A549 (cell line): Measurements from ENCODE around the gene CRTC3. TPM values are rescaled to one million over a fixed set of nuclear protein-coding genes. Genes with fewer than 3 reads are reported as not detected.

Source experiments
- ATAC-seq, 2 experiments: fragments of 200-7000 bp in 1 of 2; fragments of >200 bp in 1 of 2; cut with Nextera tagmentation in 1 of 2; cut with Tn5 transposase in 1 of 2; 3 replicates each; pipeline versions ENCODE4 v1.8.0 to v1.9.1; 2018 to 2020; ENCODE audit warnings: mild to moderate bottlenecking in 1 of 2, moderate library complexity in 1 of 2
- CTCF ChIA-PET: fragments of 300-600 bp; sonication (Branson Sonifier 250); formaldehyde crosslinking; extraction: SDS; loops from one replicate; lab custom pipeline; 2021; ENCODE audit warnings: antibody characterized with exemption, inconsistent platforms; lab: Yijun Ruan, JAX
- POLR2A ChIA-PET: fragments of 350-600 bp; formaldehyde crosslinking; extraction: SDS; loops from one replicate; lab custom pipeline; 2021; ENCODE audit warnings: antibody characterized with exemption, inconsistent platforms; lab: Yijun Ruan, JAX
- DNase-seq, 2 experiments: peaks; one replicate each; pipeline versions ENCODE4 v3.0.0 to v3.0.0-alpha.2; 2011 to 2016; ENCODE audit warnings: low read depth in 1 of 2, low spot score in 1 of 2
- FAIRE-seq: peaks from 2 replicates; lab custom pipeline; 2011; peaks lifted over from hg19 to GRCh38; lab: Jason Lieb, UNC
- H3K27ac ChIP-seq, 2 experiments: fragments of >200 bp; sonication (Bioruptor Twin); formaldehyde crosslinking; 3 replicates each; pipeline ENCODE4 v1.5.1; 2016 to 2017
- H3K4me1 ChIP-seq: fragments of >200 bp; sonication (Bioruptor Twin); formaldehyde crosslinking; 3 replicates; pipeline ENCODE4 v1.6.1; 2016
- H3K4me2 ChIP-seq: fragments of >200 bp; sonication (Bioruptor Twin); formaldehyde crosslinking; 3 replicates; pipeline ENCODE4 v1.6.1; 2016
- H3K4me3 ChIP-seq: fragments of >200 bp; sonication (Bioruptor Twin); formaldehyde crosslinking; 3 replicates; pipeline ENCODE4 v1.5.1; 2016
- H3K9me3 ChIP-seq: fragments of >200 bp; sonication (Bioruptor Twin); formaldehyde crosslinking; 3 replicates; pipeline ENCODE4 v1.6.1; 2016
- BHLHE40 ChIP-seq: IDR thresholded peaks from 2 replicates; pipeline ENCODE4 v1.6.1; 2012; ENCODE audit warnings: low read depth, low read length, inconsistent platforms
- CBX2 ChIP-seq: fragments of 200-600 bp; sonication (generic); IDR thresholded peaks from 2 replicates; pipeline ENCODE4 v1.6.1; 2016; ENCODE audit warnings: low read depth, mild to moderate bottlenecking, borderline replicate concordance
- CHD4 ChIP-seq: fragments of 200-600 bp; sonication (generic); IDR thresholded peaks from 2 replicates; pipeline ENCODE4 v1.6.1; 2016; ENCODE audit warnings: antibody characterized with exemption, mild to moderate bottlenecking, borderline replicate concordance
- ELK1 ChIP-seq: fragments of 150-350 bp; IDR thresholded peaks from 2 replicates; pipeline ENCODE4 v1.6.1; 2014; ENCODE audit warnings: low read depth, mild to moderate bottlenecking, low read length
- FOXS1 ChIP-seq: fragments of 250-450 bp; sonication (Bioruptor Pico); IDR thresholded peaks from 2 replicates; pipeline ENCODE4 v1.5.0; 2020; ENCODE audit warnings: mild to moderate bottlenecking, moderate library complexity
- HES2 ChIP-seq: fragments of >200 bp; sonication (Bioruptor Twin); formaldehyde crosslinking; IDR thresholded peaks from 2 replicates; pipeline ENCODE4 v1.6.1; 2016
- KDM1A ChIP-seq: fragments of 200-600 bp; sonication (generic); IDR thresholded peaks from 2 replicates; pipeline ENCODE4 v1.6.1; 2016; ENCODE audit warnings: low read depth, mild to moderate bottlenecking
- MAX ChIP-seq: IDR thresholded peaks from 2 replicates; pipeline ENCODE4 v1.6.1; 2012
- MAZ ChIP-seq: fragments of 150-350 bp; IDR thresholded peaks from 2 replicates; pipeline ENCODE4 v1.6.1; 2014; ENCODE audit warnings: antibody characterized with exemption, low read depth, low read length, borderline replicate concordance
- NPAS2 ChIP-seq: fragments of 250-450 bp; sonication (Bioruptor Pico); IDR thresholded peaks from 2 replicates; pipeline ENCODE4 v1.8.0; 2022; ENCODE audit warnings: mild to moderate bottlenecking, moderate library complexity, borderline replicate concordance
- NR3C1 ChIP-seq: fragments of >200 bp; sonication (Bioruptor Twin); formaldehyde crosslinking; IDR thresholded peaks from 3 replicates; pipeline ENCODE4 v1.6.1; 2017
- POLR2AphosphoS2 ChIP-seq: conservative IDR thresholded peaks from 2 replicates; pipeline ENCODE4 v1.6.1; 2012; ENCODE audit warnings: low read length, improper control_type of control experiment, inconsistent platforms
- RARB ChIP-seq: fragments of 250-450 bp; sonication (Bioruptor Pico); IDR thresholded peaks from 2 replicates; pipeline ENCODE4 v1.8.0; 2021; ENCODE audit warnings: mild to moderate bottlenecking, moderate library complexity
- RCOR1 ChIP-seq: fragments of 150-350 bp; IDR thresholded peaks from 2 replicates; pipeline ENCODE4 v1.6.1; 2014; ENCODE audit warnings: antibody characterized with exemption, low read length, low read depth
- RFX5 ChIP-seq: fragments of 450-650 bp; IDR thresholded peaks from 2 replicates; pipeline ENCODE4 v1.7.1; 2014; ENCODE audit warnings: antibody characterized with exemption, mild to moderate bottlenecking, moderate library complexity
- WGBS: methylation state at CpG from one replicate; pipeline ENCODE4 v1.1.6; 2017; ENCODE audit errors: missing lambda C conversion rate; 5-methylcytosine and 5-hydroxymethylcytosine counted together
- polyA plus RNA-seq, 4 experiments: library from polyadenylated mRNA; depleted of rRNA in 3 of 4; stranded (reverse); fragments of >200 nt; fragmentation: RNase III in 1 of 4; extraction: RNeasy Plus Mini Kit Qiagen cat#74134 plus additional on column Dnase treatment in 1 of 4; gene quantifications; 2 replicates in 3 of 4; 3 replicates in 1 of 4; pipeline ENCODE4 v1.2.3, GENCODE V29; 2011 to 2017

CRTC3 gene
- polyA plus RNA-seq, 2 of the 4 experiments (the other 2 are of a cell fraction) = 17.5 to 30.5 TPM

GRCh38 chr15:90581771-90582352, 52.1 kb downstream of the CRTC3 start:
- no peak for DNase-seq
- 95% methylated on average over 6 of the region's 6 CpGs for WGBS
- POLR2A ChIA-PET = no interaction called here
- no peak for TF ChIP-seq HES2
- no peak for TF ChIP-seq MAZ
- no peak for TF ChIP-seq BHLHE40
- TF ChIP-seq ELK1 = no peak
- TF ChIP-seq MAX = no peak
- TF ChIP-seq NR3C1 = no peak
- TF ChIP-seq FOXS1 (CRISPR knock-in tag) = no peak
- TF ChIP-seq, all 56 proteins: peak for 0
- ATAC-seq (peak in 1 of 2 experiments; percentile 37; a peak in 1 of 6 replicates), FAIRE-seq (no peak)
- Histone ChIP-seq H3K27ac (no peak overlapping the region), H3K4me1 (peaks cover 13% of the 10 kb centered on the region; the same call in 2 of the 3 replicates), H3K4me3 (no peak overlapping the region), H3K4me2 (no peak overlapping the region), H3K9me3 (no peaks in the 10 kb centered on the region)
- CTCF ChIA-PET = interaction anchor here (1.4 kb wide), 1 partner anchor 25 kb away, joined by 3 read pairs; no protein-coding TSS in a partner anchor

- POLR2A ChIA-PET = no interaction called here
These were observed 52.8 kb downstream of the CRTC3 start for GRCh38 chr15:90582553-90582952.

GRCh38 chr15:90583471-90584252, 53.9 kb downstream of the CRTC3 start:
- TF ChIP-seq CBX2 (no peak), CHD4 (no peak), RFX5 (no peak), MAZ (no peak)
- no peak overlapping the region for H3K27ac ChIP-seq
- DNase-seq (no peak), FAIRE-seq (no peak), ATAC-seq (no peak)
- H3K4me1 ChIP-seq = peaks cover 13% of the 10 kb centered on the region; the same call in 2 of the 3 replicates
- ChIA-PET CTCF (interaction anchor here (0.6 to 1.9 kb wide), 4 partner anchors 13 to 350 kb away, joined by 3 to 6 read pairs (median 4); partner anchors contain the start of gene MAN2A2), POLR2A (interaction anchor here (0.6 kb wide), 1 partner anchor 53 kb away, joined by 3 read pairs; no protein-coding TSS in a partner anchor)
- H3K4me2 ChIP-seq = no peak overlapping the region
- H3K4me3 ChIP-seq = no peak overlapping the region
- WGBS = 81% methylated on average over 5 of the region's 5 CpGs
- H3K9me3 ChIP-seq = no peaks in the 10 kb centered on the region

More at GRCh38 chr15:90582553-90582952, 52.8 kb downstream of the CRTC3 start:
- Histone ChIP-seq H3K4me3 (no peak overlapping the region), H3K9me3 (no peaks in the 10 kb centered on the region), H3K4me1 (peaks cover 13% of the 10 kb centered on the region; the same call in 2 of the 3 replicates), H3K4me2 (no peak overlapping the region), H3K27ac (no peak overlapping the region)
- TF ChIP-seq RCOR1 (no peak), NPAS2 (CRISPR knock-in tag) (no peak), BHLHE40 (no peak), KDM1A (no peak), ELK1 (no peak), POLR2AphosphoS2 (no peak), RARB (CRISPR knock-in tag) (no peak)
- CTCF ChIA-PET = interaction anchor here (1.4 kb wide), 1 partner anchor 26 kb away, joined by 3 read pairs; no protein-coding TSS in a partner anchor
- ATAC-seq (no peak), DNase-seq (no peak), FAIRE-seq (no peak)
- WGBS = 58% methylated on average over 2 of the region's 2 CpGs
